ENCODE data around the gene FLACC1.

The FLACC1 gene

DNA sequence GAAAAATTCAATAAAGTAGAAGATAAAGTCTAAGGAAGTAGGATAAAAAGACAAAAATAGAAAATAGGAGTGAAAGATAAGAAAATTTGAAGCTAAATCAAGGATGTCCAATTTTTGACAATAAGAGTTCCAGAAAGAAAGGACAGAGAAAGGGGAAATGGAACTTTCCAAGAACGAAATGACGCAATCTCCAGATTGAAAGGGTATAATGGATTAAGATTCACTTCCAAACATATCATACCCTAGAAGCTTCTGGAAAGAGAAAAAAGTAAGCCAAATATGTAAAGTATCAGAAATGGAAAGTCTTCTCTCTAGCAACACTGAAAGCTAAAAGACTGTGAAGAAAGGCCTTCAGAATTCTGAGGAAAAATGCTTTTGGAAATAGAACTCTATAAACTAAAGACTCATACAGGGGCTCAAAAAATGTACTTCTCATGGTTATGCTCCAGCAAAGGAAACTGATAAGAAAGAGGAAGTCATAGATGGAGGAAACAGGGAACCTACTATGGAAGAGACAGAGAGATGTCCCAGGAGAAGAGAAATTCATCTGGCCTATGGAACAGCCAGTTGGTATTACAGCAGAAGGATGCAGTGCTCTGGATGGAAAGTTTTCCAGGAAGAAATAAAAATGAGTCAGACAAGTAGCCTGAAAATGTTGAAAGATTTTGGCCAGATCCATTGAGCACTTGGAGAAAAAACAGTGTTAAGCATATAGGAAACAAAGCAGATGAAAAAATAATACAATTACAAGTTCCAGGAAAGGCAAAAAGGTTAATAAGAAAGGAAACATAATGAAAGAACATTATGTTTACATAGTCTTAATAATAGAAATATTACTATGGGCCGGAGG is 76.7 kb downstream of the FLACC1 start:
- TF ChIP-seq, protein P1, sequence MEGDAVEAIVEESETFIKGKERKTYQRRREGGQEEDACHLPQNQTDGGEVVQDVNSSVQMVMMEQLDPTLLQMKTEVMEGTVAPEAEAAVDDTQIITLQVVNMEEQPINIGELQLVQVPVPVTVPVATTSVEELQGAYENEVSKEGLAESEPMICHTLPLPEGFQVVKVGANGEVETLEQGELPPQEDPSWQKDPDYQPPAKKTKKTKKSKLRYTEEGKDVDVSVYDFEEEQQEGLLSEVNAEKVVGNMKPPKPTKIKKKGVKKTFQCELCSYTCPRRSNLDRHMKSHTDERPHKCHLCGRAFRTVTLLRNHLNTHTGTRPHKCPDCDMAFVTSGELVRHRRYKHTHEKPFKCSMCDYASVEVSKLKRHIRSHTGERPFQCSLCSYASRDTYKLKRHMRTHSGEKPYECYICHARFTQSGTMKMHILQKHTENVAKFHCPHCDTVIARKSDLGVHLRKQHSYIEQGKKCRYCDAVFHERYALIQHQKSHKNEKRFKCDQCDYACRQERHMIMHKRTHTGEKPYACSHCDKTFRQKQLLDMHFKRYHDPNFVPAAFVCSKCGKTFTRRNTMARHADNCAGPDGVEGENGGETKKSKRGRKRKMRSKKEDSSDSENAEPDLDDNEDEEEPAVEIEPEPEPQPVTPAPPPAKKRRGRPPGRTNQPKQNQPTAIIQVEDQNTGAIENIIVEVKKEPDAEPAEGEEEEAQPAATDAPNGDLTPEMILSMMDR (IDR thresholded peaks at IDR 0.05; ENCODE audit: borderline replicate concordance, control extremely low read depth, extremely low read depth, insufficient read depth, missing control alignments) = no peak
- DNase-seq (ENCODE audit: low spot score) = no peak
- in situ Hi-C loops (cut with MboI; ENCODE audit: low sequenced_read_pairs, unreplicated experiment) = no loop called here

GRCh38 chr2:201279079-201279478 is 78.1 kb downstream of the FLACC1 start:
- in situ Hi-C loops (cut with MboI; ENCODE audit: low sequenced_read_pairs, unreplicated experiment) = no loop called here
- TF ChIP-seq, protein P1 (IDR thresholded peaks at IDR 0.05; ENCODE audit: borderline replicate concordance, control extremely low read depth, extremely low read depth, insufficient read depth, missing control alignments) = no peak
- no peak for DNase-seq (ENCODE audit: low spot score)

GRCh38 chr2:201276511-201276910 is 80.6 kb downstream of the FLACC1 start:
- TF ChIP-seq, protein P1 (IDR thresholded peaks at IDR 0.05; ENCODE audit: borderline replicate concordance, control extremely low read depth, extremely low read depth, insufficient read depth, missing control alignments) = no peak
- no peak for DNase-seq (ENCODE audit: low spot score)
- in situ Hi-C loops (cut with MboI; ENCODE audit: low sequenced_read_pairs, unreplicated experiment) = no loop called here

DNA sequence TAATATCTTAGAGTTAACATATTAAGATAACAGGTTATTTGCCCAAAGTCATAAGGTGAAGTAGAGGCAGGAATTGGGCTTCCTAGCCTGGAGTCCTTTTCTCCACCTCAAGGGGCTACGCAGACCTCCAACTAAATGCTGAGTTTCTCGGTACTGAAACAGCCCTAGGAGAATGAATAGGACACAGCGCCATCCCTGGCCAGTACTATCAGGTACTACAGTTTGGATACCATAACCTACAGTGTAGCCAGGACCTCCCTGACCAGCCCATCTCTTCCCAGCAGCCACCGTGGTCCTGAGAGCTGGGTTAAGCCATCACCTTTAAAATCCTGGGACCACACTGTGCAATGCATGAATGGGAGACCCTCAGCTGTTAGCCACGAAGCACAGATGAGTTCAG is 81.2 kb downstream of the FLACC1 start:
- in situ Hi-C loops (cut with MboI; ENCODE audit: low sequenced_read_pairs, unreplicated experiment) = no loop called here
- TF ChIP-seq, protein P1 (IDR thresholded peaks at IDR 0.05; ENCODE audit: borderline replicate concordance, control extremely low read depth, extremely low read depth, insufficient read depth, missing control alignments) = no peak
- DNase-seq (ENCODE audit: low spot score) = no peak

- TF ChIP-seq, protein P1 (IDR thresholded peaks at IDR 0.05; ENCODE audit: borderline replicate concordance, control extremely low read depth, extremely low read depth, insufficient read depth, missing control alignments) = no peak
- no peak for DNase-seq (ENCODE audit: low spot score)
- in situ Hi-C loops (cut with MboI; ENCODE audit: low sequenced_read_pairs, unreplicated experiment) = no loop called here
Observed at GRCh38 chr2:201275069-201275468, 82.1 kb downstream of the FLACC1 start.

GRCh38 chr2:201273330-201273983 is 83.7 kb downstream of the FLACC1 start:
- TF ChIP-seq, protein P1 (IDR thresholded peaks at IDR 0.05; ENCODE audit: borderline replicate concordance, control extremely low read depth, extremely low read depth, insufficient read depth, missing control alignments) = no peak
- DNase-seq (ENCODE audit: low spot score) = no peak
- in situ Hi-C loops (cut with MboI; ENCODE audit: low sequenced_read_pairs, unreplicated experiment) = no loop called here
